NK-92 (cell line): Measurements from ENCODE around the gene NELL2.
"Not testable (repeated sequence)": the region's sequence is repeated elsewhere in the genome, so short reads cannot be mapped to it uniquely, and the experiment has no call there.

Experiments used
- DNase-seq: peaks from one replicate; lab custom pipeline; 2025; ENCODE audit not compliant: unreplicated experiment; lab: John Stamatoyannopoulos, UW

The NELL2 gene

GRCh38 chr12:44697511-44697910, 178.6 kb downstream of the NELL2 start:
- no peak for DNase-seq

- no peak for DNase-seq
Observed at GRCh38 chr12:44696542-44696941, 179.6 kb downstream of the NELL2 start.

- DNase-seq = no peak
Observed at GRCh38 chr12:44694017-44694416, 182.1 kb downstream of the NELL2 start.

GRCh38 chr12:44689587-44689986, 186.5 kb downstream of the NELL2 start:
- DNase-seq = no peak

- not testable (repeated sequence) for DNase-seq
Observed at GRCh38 chr12:44686821-44687432, 189.2 kb downstream of the NELL2 start.

GRCh38 chr12:44677724-44678123, 198.4 kb downstream of the NELL2 start:
- DNase-seq = no peak

GRCh38 chr12:44674875-44675274, 201.2 kb downstream of the NELL2 start:
- DNase-seq = no peak

- no peak for DNase-seq
Observed at GRCh38 chr12:44673811-44674210, 202.3 kb downstream of the NELL2 start.

GRCh38 chr12:44672042-44672441, 204.1 kb downstream of the NELL2 start:
- DNase-seq = no peak

- no peak for DNase-seq
Observed at GRCh38 chr12:44668443-44668842, 207.7 kb downstream of the NELL2 start.

GRCh38 chr12:44667461-44667860, 208.7 kb downstream of the NELL2 start:
- no peak for DNase-seq

- no peak for DNase-seq
Observed at GRCh38 chr12:44663291-44663690, 212.8 kb downstream of the NELL2 start.

GRCh38 chr12:44655846-44656245, 220.3 kb downstream of the NELL2 start:
- no peak for DNase-seq

GRCh38 chr12:44654646-44655639, 221.2 kb downstream of the NELL2 start:
- DNase-seq = no peak

GRCh38 chr12:44653861-44654527, 222.1 kb downstream of the NELL2 start:
- no peak for DNase-seq

GRCh38 chr12:44649693-44650092, 226.4 kb downstream of the NELL2 start:
- DNase-seq = no peak

- DNase-seq = no peak
Observed at GRCh38 chr12:44647917-44648690, 228.0 kb downstream of the NELL2 start.

- no peak for DNase-seq
Observed at GRCh38 chr12:44640427-44641190, 235.5 kb downstream of the NELL2 start.

GRCh38 chr12:44637875-44638274, 238.2 kb downstream of the NELL2 start:
- DNase-seq = no peak

- no peak for DNase-seq
Observed at GRCh38 chr12:44628180-44628579, 247.9 kb downstream of the NELL2 start.
